COLO668 (cell line): Measurements from ENCODE around the gene LDLRAD4.
A peak's percentile ranks its signal among the peaks of the same experiment; 100 is the strongest.

Experiments used
- DNase-seq: peaks from one replicate; lab custom pipeline; 2025; ENCODE audit not compliant: unreplicated experiment; lab: John Stamatoyannopoulos, UW

LDLRAD4 gene

GRCh38 chr18:13264091-13265007 lies 45.8 kb downstream of the LDLRAD4 start:
- no peak for DNase-seq

DNA sequence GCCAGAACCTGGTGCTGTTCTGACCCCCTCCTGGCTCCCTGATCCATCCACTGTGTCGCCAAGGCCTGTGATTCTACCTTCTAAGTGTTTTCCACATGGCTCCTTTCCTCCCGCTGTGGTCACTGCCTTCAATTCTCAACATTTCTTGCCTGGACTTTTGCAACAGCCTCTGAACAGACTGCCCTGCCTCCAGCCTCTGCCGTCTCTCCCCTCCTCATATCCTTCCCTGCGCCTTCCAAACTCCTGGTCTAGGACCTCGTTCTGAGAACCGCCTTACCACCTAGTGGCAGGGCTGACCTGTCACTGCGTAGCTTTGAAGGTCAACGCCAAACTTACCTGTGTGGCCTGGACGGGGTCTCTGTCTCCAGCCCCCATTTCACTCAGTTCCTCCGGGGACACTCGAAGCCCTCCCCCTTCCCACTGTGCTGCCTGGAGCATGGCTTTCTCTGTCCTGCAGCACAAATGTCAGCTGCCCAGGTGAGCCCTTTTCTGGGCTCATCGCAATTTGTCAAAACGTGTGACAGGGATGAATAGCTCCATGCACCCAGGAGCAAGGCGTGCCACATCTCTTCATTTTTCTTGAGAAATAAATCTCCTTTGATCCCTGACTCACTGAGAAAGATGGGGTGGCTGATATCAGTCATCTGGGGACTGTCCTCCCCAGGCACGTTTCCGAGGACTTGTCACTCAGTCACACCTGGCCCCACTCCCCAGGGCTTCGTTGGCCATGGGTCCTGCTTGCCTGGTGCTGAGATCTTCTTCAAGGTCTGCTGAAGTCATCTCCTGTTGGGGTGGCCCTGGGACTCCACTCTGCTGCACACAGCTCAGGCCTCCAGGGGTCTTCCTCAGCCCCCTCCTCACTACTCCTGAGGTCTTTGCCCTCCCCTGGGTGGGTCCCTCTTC lies 46.7 kb downstream of the LDLRAD4 start:
- no peak for DNase-seq

DNA sequence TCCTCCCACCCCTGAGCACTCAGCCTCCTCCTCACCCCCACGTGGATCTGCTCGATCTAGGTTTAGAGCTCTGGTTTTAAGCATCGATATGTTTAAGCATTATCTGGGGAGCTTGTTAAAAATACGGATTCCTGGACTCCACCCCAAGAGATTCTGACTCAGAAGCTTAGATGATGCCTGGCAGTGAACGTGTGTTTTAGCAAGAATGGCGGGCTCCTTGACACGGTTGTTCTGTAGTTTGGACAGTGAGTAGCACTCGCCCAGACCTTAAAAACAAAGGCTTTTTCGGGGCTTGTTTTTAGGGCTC lies 47.3 kb downstream of the LDLRAD4 start:
- no peak for DNase-seq

DNA sequence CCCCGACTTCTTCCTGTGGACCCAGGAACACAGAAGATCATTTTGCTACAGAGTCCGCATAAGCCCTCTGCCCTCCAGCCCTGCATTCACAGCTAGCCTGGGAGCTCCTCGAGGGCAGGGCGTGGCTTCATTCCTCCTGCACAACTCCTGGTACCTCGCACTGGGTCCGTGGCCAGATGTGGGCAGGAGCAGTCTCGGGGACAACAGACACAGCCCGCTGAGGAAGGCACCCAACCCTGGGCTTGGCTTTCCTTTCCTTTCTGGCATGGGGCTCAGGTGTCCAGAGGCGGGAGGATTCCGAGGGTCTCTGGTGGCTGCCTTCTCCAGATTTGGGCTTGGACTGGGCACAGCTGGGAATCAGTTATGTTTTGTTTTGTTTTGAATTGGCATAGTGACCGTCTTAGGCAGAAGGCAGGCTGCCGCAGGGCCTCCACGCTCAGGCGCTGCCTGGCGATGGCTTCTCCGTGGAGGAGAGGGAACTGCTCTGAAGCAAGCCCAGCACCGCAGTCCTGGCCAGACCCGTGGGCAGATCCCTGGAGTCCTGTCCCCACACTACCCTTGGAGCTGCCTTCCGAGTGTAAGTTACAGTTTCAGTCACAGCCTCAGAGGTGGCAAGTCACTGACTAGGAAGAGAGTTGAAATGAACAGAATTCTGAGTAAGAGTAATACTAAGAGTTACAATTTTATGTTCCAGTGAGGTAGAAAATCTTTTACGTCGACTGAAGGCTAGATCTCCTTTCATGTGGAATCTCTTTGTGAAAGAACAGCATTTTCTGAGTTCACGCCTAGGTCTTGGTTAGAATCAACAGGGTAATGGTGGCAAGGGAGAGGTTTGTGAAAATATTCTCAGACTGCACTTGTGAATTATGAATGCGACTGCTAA lies 47.9 kb downstream of the LDLRAD4 start:
- no peak for DNase-seq

GRCh38 chr18:13267431-13267873 lies 48.9 kb downstream of the LDLRAD4 start:
- peak; percentile 45 for DNase-seq

GRCh38 chr18:13268158-13269012 lies 49.8 kb downstream of the LDLRAD4 start:
- no peak for DNase-seq

- no peak for DNase-seq
These were observed 50.4 kb downstream of the LDLRAD4 start for GRCh38 chr18:13269013-13269280.

GRCh38 chr18:13269521-13270011 lies 51.0 kb downstream of the LDLRAD4 start:
- no peak for DNase-seq

- no peak for DNase-seq
These were observed 51.8 kb downstream of the LDLRAD4 start for GRCh38 chr18:13270279-13270855.

DNA sequence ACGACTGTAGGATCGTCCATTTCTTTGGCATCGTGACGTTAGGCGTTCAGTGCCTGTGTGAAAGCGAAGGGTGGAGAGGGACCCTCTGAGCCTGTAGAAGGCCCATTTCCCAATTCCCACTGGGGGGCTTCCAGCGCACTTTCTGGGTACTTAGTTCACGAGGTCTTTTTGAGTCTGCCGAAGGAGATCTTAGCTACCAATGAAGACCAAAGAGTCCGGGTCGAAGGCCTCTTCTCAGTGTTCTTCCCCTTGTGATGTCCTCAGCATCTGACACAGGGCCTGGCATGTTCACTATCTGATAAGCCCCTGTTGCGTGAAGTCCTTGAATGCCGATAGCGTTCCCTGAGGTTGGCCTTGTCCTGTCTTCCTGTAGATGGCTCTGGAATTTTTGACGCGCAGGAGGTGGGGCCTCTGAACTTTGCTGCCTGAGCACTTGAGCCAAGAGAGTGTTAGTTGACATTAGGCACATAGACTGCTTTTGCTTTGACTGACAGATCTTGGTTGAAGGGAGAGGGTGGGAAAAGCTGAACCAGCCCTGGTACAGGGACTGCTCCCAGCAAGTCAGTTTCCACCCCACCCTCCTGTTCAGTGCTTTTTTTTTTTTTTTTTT lies 52.8 kb downstream of the LDLRAD4 start:
- DNase-seq: no peak

DNA sequence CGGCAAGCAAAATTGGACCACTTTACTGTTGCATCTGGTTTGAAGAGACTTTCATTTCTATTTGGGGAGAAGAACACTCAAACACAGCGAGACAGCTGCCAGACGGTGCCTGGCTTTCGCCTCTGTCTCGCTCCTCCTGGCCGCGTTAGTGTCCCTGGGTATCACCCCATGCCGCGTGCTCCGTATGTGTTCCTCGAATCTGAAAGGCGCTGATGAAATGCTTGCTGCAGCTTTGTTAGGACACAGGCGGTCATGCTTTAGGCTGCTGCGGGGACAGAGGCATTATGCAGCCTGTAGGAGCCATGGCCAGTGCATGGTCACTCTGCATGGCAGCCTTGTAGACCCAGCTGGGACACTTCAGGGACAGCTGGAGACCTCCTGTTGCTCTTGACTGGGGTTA lies 53.9 kb downstream of the LDLRAD4 start:
- DNase-seq: no peak

- no peak for DNase-seq
These were observed 55.2 kb downstream of the LDLRAD4 start for GRCh38 chr18:13273800-13274199.

DNA sequence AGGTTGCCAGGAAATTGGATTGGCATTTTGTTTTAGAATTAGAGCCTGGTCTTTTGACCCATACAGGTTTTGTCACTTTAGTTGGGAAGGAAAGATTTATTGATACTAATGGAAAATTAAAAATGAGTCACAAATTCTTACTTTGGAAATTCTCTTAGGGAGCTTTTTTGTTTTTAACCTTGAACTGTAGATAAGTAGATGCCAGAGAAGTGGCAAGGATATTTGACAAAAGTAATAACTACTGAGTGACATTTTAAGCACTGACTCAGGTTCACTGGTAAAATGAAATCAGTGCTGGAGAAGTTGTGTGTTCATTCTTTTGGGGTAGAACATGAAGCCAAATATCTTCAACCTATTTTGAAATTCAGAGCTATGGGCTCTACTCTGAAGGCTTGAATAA lies 56.5 kb downstream of the LDLRAD4 start:
- DNase-seq: no peak

DNA sequence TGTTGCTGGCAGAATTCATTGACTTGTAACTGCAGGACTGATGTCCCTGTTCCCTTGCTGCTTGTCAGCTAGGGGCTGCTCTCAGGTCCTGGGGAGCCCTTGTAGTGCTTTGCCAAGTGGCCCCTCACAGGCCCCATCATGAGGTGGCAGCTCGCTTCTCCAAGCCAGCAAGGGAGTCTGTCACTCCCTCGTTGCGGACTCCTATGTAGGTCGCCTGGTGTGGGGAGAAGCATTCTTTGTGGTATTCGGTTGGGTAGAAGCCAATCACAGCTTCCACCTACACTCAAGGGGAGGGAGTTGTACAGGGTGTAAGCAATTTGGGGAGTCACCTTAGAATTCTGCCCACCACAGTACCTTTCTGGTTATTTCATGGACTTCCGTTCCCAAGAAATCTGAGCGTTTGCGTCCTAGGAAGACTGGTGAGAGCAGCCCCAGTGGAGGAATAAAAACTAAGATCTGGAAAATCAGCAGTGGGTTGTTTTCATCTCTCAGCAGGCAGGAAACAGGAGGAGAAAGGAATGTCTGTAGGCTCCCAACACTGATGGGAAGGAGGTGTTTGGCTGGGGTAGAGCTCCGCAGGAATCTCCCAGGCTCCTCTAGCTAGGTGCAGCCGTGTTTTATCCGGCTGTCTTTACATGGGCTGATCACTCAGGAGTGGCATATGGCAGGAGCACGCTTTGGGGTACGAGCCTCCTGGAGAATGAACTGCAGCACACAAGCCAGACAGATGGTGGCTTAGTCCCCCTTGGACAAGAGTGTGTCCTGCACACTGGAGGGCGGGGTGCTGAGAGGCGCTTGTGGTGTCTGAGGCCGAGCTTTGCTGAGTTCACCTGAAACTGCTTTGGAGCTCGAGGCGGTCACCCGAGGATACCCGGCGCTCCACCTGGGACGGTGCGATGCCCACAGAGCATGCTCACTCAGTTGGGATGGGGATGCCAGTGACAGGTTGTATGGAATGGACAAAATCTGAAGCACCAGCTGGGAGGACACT lies 58.3 kb downstream of the LDLRAD4 start:
- DNase-seq: no peak

GRCh38 chr18:13278062-13278630 lies 59.6 kb downstream of the LDLRAD4 start:
- DNase-seq: no peak

- no peak for DNase-seq
These were observed 60.9 kb downstream of the LDLRAD4 start for GRCh38 chr18:13279181-13280069.
